OCI-LY1 (cell line): Measurements from ENCODE around the gene CDH4.

Experiments used
- EZH2 ChIP-seq: fragments of 200-600 bp; sonication (generic), shearing (Covaris generic); IDR thresholded peaks from 2 replicates; pipeline ENCODE4 v1.8.0; 2017; ENCODE audit warnings: borderline replicate concordance, mixed run types, mild to moderate bottlenecking, antibody characterized with exemption, low read length, moderate library complexity, mixed read lengths
- TF ChIP-seq, protein P1 (sequence below): fragments of 200-600 bp; sonication (generic), shearing (Covaris generic); IDR thresholded peaks from 2 replicates; pipeline ENCODE4 v1.5.1; 2017; ENCODE audit warnings: mild to moderate bottlenecking, antibody characterized with exemption, low read length, moderate library complexity, mixed read lengths

GRCh38 chr20:61668065-61668650, 416.1 kb downstream of the CDH4 start:
- TF ChIP-seq, protein P1, sequence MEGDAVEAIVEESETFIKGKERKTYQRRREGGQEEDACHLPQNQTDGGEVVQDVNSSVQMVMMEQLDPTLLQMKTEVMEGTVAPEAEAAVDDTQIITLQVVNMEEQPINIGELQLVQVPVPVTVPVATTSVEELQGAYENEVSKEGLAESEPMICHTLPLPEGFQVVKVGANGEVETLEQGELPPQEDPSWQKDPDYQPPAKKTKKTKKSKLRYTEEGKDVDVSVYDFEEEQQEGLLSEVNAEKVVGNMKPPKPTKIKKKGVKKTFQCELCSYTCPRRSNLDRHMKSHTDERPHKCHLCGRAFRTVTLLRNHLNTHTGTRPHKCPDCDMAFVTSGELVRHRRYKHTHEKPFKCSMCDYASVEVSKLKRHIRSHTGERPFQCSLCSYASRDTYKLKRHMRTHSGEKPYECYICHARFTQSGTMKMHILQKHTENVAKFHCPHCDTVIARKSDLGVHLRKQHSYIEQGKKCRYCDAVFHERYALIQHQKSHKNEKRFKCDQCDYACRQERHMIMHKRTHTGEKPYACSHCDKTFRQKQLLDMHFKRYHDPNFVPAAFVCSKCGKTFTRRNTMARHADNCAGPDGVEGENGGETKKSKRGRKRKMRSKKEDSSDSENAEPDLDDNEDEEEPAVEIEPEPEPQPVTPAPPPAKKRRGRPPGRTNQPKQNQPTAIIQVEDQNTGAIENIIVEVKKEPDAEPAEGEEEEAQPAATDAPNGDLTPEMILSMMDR, result no peak
- TF ChIP-seq EZH2, result no peak
